ENCODE measurements around the gene DCUN1D2.

Gene DCUN1D2

DNA sequence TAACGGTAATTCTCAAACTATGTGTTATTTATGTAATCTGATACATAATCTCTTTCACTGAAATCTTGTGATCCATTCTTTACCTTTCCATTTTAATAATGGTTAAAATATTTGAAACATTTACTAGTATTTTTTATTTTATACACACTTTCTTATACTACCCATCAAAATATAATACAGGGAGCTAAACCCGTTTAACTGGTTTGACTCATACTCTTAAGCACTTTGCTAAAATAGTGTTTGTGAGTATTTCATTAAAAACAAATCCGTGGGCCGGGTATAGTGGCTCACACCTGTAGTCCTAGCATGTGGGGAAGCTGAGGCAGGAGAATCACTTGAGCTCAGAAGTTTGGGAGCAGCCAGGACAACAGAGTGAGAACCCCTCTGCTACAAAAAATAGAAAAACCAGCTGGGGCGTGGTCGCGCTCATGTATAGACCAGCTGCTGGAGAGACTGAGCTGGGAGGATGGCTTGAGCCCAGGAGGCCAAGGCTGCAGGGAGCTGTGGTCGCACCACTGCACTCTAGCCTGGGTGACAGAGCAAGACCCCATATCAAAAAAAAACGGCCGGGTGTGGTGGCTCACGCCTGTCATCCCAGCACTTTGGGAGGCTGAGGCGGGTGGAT, 43.8 kb upstream of the DCUN1D2 start:
- Histone ChIP-seq H3K27ac (ENCODE audit: poor library complexity, severe bottlenecking) (no peak overlapping the region), H3K36me3 (ENCODE audit: low read depth) (peaks cover 40% of the 10 kb centered on the region), H3K4me3 (ENCODE audit: severe bottlenecking) (no peak overlapping the region), H3K27me3 (ENCODE audit: insufficient read depth, poor library complexity, severe bottlenecking) (no peaks in the 10 kb centered on the region), H3K9me3 (ENCODE audit: severe bottlenecking) (no peaks in the 10 kb centered on the region), H3K4me1 (ENCODE audit: insufficient read depth, poor library complexity, severe bottlenecking) (peaks cover 5% of the 10 kb centered on the region)
- DNase-seq (ENCODE audit: low spot score) (peak; percentile 8), ATAC-seq (ENCODE audit: low read depth) (no peak)
- TF ChIP-seq, protein P1, sequence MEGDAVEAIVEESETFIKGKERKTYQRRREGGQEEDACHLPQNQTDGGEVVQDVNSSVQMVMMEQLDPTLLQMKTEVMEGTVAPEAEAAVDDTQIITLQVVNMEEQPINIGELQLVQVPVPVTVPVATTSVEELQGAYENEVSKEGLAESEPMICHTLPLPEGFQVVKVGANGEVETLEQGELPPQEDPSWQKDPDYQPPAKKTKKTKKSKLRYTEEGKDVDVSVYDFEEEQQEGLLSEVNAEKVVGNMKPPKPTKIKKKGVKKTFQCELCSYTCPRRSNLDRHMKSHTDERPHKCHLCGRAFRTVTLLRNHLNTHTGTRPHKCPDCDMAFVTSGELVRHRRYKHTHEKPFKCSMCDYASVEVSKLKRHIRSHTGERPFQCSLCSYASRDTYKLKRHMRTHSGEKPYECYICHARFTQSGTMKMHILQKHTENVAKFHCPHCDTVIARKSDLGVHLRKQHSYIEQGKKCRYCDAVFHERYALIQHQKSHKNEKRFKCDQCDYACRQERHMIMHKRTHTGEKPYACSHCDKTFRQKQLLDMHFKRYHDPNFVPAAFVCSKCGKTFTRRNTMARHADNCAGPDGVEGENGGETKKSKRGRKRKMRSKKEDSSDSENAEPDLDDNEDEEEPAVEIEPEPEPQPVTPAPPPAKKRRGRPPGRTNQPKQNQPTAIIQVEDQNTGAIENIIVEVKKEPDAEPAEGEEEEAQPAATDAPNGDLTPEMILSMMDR (IDR thresholded peaks at IDR 0.05; ENCODE audit: poor library complexity, severe bottlenecking), result no peak

DNA sequence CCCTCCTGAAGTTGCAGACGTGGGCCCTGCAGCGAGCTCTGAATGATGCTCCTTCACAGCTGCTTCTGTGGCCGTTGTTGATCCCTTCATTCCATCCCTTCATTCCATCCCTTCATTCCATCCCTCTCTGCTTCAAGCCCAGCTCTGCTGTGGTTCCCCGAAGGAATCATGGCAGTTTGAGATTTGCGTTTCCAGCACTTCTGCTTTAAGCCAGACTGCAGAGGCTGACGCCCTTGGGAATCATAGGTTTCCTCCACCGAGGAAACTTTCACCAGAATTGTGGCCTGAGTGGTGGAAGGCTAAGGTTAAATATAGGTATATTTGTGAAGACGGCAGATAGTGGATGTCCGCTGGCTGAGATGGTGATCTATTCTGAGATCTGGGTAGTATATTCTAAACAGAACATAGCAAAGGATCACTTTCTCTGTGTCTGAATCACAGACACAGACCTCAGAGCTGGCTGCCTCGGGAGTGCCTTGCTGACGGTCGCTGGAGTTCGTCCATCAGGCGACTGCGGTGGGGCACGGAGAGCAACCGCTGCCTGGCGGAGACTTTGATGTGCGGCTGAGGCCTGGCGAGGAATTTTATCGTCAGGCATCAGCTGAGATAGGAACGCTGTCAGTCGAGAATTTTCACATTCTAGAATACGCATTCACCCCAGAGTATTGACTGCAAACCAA, 42.8 kb upstream of the DCUN1D2 start:
- Histone ChIP-seq H3K4me3 (ENCODE audit: severe bottlenecking) (no peak overlapping the region), H3K4me1 (ENCODE audit: insufficient read depth, poor library complexity, severe bottlenecking) (peaks cover 5% of the 10 kb centered on the region), H3K27me3 (ENCODE audit: insufficient read depth, poor library complexity, severe bottlenecking) (no peaks in the 10 kb centered on the region), H3K36me3 (ENCODE audit: low read depth) (peaks cover 40% of the 10 kb centered on the region), H3K27ac (ENCODE audit: poor library complexity, severe bottlenecking) (no peak overlapping the region), H3K9me3 (ENCODE audit: severe bottlenecking) (no peaks in the 10 kb centered on the region)
- TF ChIP-seq, protein P1 (IDR thresholded peaks at IDR 0.05; ENCODE audit: poor library complexity, severe bottlenecking), result no peak
- ATAC-seq (ENCODE audit: low read depth) (no peak), DNase-seq (ENCODE audit: low spot score) (peak; percentile 41)

DNA sequence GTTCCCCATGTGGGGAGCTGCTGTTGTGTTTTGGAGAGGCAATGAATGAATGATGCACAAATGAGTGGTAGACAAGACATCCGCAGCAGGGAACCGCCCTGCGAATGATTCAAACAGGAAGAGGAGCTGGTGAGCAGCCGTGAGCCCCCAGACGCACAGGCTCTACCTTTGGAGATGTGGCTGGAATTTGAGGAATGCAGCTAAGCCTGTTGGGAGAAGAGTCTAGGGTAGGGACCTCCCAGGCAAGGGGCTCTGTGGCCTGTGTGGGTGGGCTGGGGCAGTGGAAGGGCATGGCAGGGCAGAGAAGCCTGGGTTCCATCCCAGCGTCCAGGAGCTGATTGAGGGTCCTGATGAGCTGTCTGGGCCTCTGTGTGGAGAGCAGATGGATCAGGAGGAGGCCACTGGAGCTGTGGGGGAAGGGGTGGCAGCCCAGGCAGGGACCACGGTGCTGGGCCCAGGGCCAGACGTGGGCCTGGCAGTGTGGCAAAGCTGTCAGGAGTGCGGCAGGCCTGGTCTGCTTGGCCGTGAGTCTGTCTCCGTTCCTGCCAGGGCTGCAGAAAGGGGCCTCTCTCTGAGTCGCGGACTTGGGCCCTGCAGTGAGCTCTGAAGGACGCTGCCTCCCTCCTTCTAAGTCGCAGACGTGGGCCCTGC, 41.8 kb upstream of the DCUN1D2 start:
- H3K9me3 ChIP-seq (ENCODE audit: severe bottlenecking), result no peaks in the 10 kb centered on the region
- no peaks in the 10 kb centered on the region for H3K27me3 ChIP-seq (ENCODE audit: insufficient read depth, poor library complexity, severe bottlenecking)
- peaks cover 5% of the 10 kb centered on the region for H3K4me1 ChIP-seq (ENCODE audit: insufficient read depth, poor library complexity, severe bottlenecking)
- DNase-seq (ENCODE audit: low spot score) (peak; percentile 72), ATAC-seq (ENCODE audit: low read depth) (peak; percentile 90)
- peak overlapping the region; percentile 35 for H3K27ac ChIP-seq (ENCODE audit: poor library complexity, severe bottlenecking)
- H3K4me3 ChIP-seq (ENCODE audit: severe bottlenecking), result no peak overlapping the region
- TF ChIP-seq, protein P1 (IDR thresholded peaks at IDR 0.05; ENCODE audit: poor library complexity, severe bottlenecking), result no peak
- peaks cover 43% of the 10 kb centered on the region for H3K36me3 ChIP-seq (ENCODE audit: low read depth)

DNA sequence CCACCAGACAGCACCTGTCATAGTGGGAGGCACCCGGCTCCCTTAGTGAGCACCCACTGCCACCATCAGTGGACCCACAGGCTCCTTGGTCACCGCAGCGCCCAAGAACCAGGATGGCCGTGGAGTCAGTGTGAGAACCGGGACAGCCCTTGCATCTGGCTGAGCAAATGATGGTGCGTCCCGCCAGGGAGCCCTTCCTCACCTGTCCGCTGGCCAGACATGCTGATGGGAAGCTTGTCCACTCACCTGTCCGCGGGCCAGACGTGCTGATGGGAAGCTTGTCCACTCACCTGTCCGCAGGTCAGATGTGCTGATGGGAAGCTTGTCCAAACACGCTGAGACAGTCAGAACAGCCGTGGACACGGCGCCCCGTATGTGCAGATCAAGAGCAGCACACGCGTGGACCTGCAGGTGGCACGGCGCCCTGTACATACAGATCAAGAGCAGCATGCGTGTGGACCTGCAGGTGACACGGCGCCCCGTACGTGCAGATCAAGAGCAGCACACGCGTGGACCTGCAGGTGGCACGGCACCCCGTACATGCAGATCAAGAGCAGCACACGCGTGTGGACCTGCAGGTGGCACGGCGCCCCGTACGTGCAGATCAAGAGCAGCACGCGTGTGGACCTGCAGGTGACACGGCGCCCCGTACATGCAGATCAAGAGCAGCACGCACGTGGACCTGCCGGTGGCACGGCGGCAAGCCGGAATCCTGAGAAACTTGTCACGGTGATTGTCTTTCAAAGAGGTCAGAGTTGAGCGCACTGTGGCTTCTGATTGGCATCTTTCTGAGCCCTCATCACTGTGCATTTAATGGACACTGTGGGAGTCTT, 40.7 kb upstream of the DCUN1D2 start:
- Histone ChIP-seq H3K36me3 (ENCODE audit: low read depth) (peaks cover 53% of the 10 kb centered on the region), H3K4me1 (ENCODE audit: insufficient read depth, poor library complexity, severe bottlenecking) (peaks cover 5% of the 10 kb centered on the region), H3K27me3 (ENCODE audit: insufficient read depth, poor library complexity, severe bottlenecking) (no peaks in the 10 kb centered on the region), H3K9me3 (ENCODE audit: severe bottlenecking) (no peaks in the 10 kb centered on the region), H3K27ac (ENCODE audit: poor library complexity, severe bottlenecking) (no peak overlapping the region), H3K4me3 (ENCODE audit: severe bottlenecking) (no peak overlapping the region)
- TF ChIP-seq, protein P1 (IDR thresholded peaks at IDR 0.05; ENCODE audit: poor library complexity, severe bottlenecking), result no peak
- ATAC-seq (ENCODE audit: low read depth) (no peak), DNase-seq (ENCODE audit: low spot score) (peak; percentile 48)
